ENCODE results near the gene MIS12.

MIS12 gene

DNA sequence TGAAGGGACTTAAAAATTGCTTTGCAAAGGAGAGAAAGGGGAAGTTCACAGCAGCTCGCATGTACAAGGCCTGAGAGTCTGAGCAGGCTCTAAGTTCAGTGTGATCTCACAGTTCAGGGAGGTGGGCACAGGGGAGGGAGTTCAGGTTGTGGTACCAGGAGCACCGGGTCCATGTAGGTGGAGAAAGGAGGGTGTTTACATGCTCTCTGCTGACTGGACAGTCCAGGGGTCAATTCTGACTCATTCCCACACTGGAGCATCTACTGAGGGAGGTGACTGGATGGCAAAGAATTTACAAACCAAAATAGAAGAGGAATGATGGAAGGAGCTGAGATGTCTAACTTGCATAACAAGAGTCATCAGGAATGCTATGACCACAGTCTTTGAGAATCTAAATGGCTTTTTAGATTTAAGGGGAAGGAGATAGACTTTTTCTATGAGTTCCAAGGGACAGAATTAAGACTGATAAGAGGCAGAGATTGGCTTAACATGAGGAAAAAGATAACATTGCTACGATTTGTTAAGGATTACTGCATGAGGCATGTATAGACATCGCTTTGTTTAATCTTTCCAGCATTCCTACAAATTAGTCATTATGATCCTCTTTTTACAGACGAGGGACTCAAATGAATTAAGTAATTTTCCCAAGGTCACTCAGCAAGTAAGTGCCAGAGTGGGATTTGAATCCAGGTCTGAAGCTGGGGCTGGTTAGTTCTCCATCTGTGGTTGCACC is 29.9 kb downstream of the MIS12 start:
- TF ChIP-seq, protein P1, sequence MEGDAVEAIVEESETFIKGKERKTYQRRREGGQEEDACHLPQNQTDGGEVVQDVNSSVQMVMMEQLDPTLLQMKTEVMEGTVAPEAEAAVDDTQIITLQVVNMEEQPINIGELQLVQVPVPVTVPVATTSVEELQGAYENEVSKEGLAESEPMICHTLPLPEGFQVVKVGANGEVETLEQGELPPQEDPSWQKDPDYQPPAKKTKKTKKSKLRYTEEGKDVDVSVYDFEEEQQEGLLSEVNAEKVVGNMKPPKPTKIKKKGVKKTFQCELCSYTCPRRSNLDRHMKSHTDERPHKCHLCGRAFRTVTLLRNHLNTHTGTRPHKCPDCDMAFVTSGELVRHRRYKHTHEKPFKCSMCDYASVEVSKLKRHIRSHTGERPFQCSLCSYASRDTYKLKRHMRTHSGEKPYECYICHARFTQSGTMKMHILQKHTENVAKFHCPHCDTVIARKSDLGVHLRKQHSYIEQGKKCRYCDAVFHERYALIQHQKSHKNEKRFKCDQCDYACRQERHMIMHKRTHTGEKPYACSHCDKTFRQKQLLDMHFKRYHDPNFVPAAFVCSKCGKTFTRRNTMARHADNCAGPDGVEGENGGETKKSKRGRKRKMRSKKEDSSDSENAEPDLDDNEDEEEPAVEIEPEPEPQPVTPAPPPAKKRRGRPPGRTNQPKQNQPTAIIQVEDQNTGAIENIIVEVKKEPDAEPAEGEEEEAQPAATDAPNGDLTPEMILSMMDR (IDR thresholded peaks at IDR 0.05), result no peak
- intact Hi-C loops (cut with DNase I; ENCODE audit: low total_unique reads), result no loop called here
- H3K36me3 ChIP-seq, result peaks cover 4 to 33% (median 22%) of the 10 kb centered on the region in 3 donors
- H3K4me3 ChIP-seq, result no peak overlapping the region
- no peaks in the 10 kb centered on the region for H3K27me3 ChIP-seq
- peak overlapping the region in 1 of 2 donors; percentile 31 for H3K27ac ChIP-seq
- DNase-seq, result no peak
- no peaks in the 10 kb centered on the region for H3K9me3 ChIP-seq
- peaks cover 0 to 10% (median 1%) of the 10 kb centered on the region in 4 donors for H3K4me1 ChIP-seq

DNA sequence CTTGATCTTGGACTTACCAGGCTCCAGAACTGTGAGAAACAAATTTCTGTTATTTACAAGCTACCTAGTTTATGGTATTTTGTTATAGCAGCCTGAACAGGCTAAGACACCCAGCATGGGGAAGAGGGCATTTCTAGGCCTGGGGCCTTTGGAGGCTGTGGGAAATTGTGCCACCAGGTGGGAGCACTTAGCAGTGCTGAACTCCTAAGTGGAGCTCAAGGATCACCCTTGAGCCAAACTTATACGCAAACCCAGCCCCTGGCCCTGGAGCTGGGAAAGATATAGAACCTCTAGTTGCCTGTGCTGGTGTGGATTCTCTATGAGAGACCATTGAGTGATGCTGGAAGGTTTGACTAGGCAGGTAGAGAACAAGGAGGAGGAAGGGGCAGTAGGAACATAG is 36.1 kb downstream of the MIS12 start:
- peaks cover 0 to 15% (median 8%) of the 10 kb centered on the region in 4 donors for H3K4me1 ChIP-seq
- DNase-seq, result no peak
- no peak overlapping the region for H3K4me3 ChIP-seq
- H3K27me3 ChIP-seq, result no peaks in the 10 kb centered on the region
- H3K9me3 ChIP-seq, result no peaks in the 10 kb centered on the region
- no peak overlapping the region for H3K27ac ChIP-seq
- H3K36me3 ChIP-seq, result peaks cover 3 to 49% (median 30%) of the 10 kb centered on the region in 3 donors
- TF ChIP-seq, protein P1 (IDR thresholded peaks at IDR 0.05), result no peak
- intact Hi-C loops (cut with DNase I; ENCODE audit: low total_unique reads), result no loop called here

DNA sequence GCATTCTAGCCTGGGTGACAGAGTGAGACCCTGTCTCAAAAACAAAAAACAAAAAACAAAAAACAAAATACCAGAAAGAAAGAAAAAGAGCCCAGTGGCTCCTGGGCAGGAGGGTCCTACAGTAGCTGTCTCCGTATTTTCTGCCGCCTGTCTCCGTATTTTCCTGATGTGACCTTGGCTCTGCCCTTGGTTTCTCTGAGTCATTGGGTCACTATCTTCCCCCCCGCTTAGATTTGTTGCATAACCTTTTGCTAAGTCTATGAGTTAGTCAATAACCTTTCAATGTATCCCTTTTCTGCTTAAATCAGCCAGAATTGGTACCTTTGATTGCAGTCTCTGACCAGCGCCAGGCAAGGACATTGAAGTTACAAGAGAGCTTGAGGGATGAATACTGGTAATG is 36.9 kb downstream of the MIS12 start:
- DNase-seq, result no peak

DNA sequence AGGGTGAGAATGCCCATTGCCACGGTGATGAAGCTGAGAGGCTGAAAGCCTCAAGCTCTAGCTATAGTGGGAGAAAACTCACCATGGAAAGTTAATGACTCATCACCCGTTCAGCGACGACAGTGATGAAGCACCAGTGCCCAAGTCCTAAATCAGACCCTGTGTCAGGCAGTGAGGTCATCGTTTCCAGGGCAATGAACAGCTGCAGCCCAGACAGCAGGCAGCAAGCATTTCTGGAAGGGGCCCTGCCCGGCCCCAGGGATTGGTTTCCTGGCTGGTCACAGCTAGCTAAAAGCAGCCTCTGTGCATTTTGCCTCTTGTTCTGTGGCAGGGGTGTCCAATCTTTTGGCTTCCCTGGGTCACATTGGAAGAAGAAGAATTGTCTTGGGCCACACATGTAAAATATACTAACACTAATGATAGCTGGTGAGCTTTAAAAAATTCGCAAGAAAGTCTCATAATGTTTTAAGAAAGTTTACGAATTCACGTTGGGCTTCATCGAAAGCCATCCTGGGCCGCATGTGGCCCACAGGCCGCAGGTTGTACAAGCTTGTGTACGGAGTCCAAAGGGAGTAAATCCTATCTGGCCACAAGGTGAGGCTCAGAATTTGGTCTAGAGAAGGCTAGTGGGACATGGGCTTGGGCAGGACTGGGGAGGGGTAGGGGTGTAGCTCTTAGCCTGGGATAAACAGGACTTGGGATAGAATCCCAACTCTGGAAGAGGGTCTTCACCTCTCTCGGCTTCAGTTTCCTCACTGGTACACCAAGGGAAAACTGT is 40.6 kb downstream of the MIS12 start:
- H3K4me3 ChIP-seq, result no peak overlapping the region
- DNase-seq, result peak; percentile 63 to 89
- H3K4me1 ChIP-seq, result peaks cover 0 to 20% (median 8%) of the 10 kb centered on the region in 4 donors
- H3K36me3 ChIP-seq, result peaks cover 0 to 64% (median 40%) of the 10 kb centered on the region in 3 donors
- intact Hi-C loops (cut with DNase I; ENCODE audit: low total_unique reads), result no loop called here
- peak overlapping the region; percentile 58 to 65 for H3K27ac ChIP-seq
- TF ChIP-seq, protein P1 (IDR thresholded peaks at IDR 0.05), result no peak
- H3K27me3 ChIP-seq, result no peaks in the 10 kb centered on the region
- H3K9me3 ChIP-seq, result no peaks in the 10 kb centered on the region

More for the DNA sequence above, 36.9 kb downstream of the MIS12 start:
- Histone ChIP-seq H3K4me1 (peaks cover 0 to 20% (median 8%) of the 10 kb centered on the region in 4 donors), H3K9me3 (no peaks in the 10 kb centered on the region), H3K36me3 (peaks cover 0 to 52% (median 30%) of the 10 kb centered on the region in 3 donors), H3K27me3 (no peaks in the 10 kb centered on the region), H3K27ac (no peak overlapping the region), H3K4me3 (no peak overlapping the region)
- intact Hi-C loops (cut with DNase I; ENCODE audit: low total_unique reads), result no loop called here
- TF ChIP-seq, protein P1 (IDR thresholded peaks at IDR 0.05), result no peak

DNA sequence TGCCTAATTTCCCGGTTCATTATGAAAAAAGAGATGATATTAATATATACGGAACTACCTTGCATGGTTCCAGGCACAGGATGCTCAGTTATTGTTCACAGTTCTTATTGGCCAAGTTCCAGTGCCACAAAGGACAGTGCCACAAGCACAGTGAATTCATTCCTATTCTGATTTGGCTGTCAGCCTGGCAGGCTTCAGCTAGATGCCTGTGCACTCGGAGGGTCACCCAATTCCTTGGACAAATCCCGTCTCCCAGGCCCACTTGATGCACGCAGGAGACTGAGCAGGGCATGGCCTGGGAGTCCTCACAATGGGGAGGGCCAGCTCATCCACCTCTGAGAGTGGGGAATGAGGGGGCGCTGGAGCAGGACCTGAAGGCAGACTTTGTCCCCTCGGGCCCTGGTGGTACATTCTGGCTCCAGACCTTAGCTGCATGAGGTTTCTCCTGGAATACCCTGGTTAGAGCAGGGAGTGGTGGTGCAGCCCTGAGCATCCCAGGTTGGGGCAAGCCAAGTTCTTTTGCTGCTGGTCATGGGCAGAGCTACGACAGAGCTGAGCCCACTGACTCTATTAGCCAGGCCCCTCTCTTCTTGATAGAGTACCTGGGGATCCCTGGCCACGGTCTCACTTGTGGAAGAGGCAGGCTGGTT is 41.4 kb downstream of the MIS12 start:
- Histone ChIP-seq H3K4me1 (peaks cover 0 to 20% (median 8%) of the 10 kb centered on the region in 4 donors), H3K36me3 (peaks cover 0 to 67% (median 42%) of the 10 kb centered on the region in 3 donors), H3K27me3 (no peaks in the 10 kb centered on the region), H3K27ac (peak overlapping the region; percentile 58 to 65), H3K9me3 (no peaks in the 10 kb centered on the region), H3K4me3 (no peak overlapping the region)
- DNase-seq, result no peak
- TF ChIP-seq, protein P1 (IDR thresholded peaks at IDR 0.05), result no peak
- intact Hi-C loops (cut with DNase I; ENCODE audit: low total_unique reads), result no loop called here

Data from tibial artery (tissue), 4 donors.